ENCODE measurements around the gene SLAMF9.

SLAMF9 gene

GRCh38 chr1:159945483-159946241 is 8.4 kb downstream of the SLAMF9 start, which contains the start of gene IGSF9:
Gene IGSF9, minus strand, starts transcription at chr1:159945613. Its CDS starts 2,159 bp downstream, at chr1:159943454.
- DNase-seq: peak; percentile 93

- DNase-seq: no peak
Measured at GRCh38 chr1:159944623-159945455, 9.2 kb downstream of the SLAMF9 start.

- no peak for DNase-seq
Measured at GRCh38 chr1:159943908-159944622, 10.0 kb downstream of the SLAMF9 start.

- no peak for DNase-seq
Measured at GRCh38 chr1:159943278-159943640, 10.8 kb downstream of the SLAMF9 start.

GRCh38 chr1:159942632-159943277 is 11.3 kb downstream of the SLAMF9 start:
- no peak for DNase-seq

- no peak for DNase-seq
Measured at GRCh38 chr1:159941591-159942560, 12.2 kb downstream of the SLAMF9 start.

- no peak for DNase-seq
Measured at GRCh38 chr1:159941141-159941540, 12.9 kb downstream of the SLAMF9 start.

- DNase-seq: no peak
Measured at GRCh38 chr1:159940006-159940620, 13.9 kb downstream of the SLAMF9 start.

GRCh38 chr1:159939678-159940002 is 14.4 kb downstream of the SLAMF9 start:
- no peak for DNase-seq

- DNase-seq: no peak
Measured at GRCh38 chr1:159938905-159939677, 14.9 kb downstream of the SLAMF9 start.

GRCh38 chr1:159938211-159938852 is 15.7 kb downstream of the SLAMF9 start:
- DNase-seq: no peak

GRCh38 chr1:159937054-159937750 is 16.8 kb downstream of the SLAMF9 start:
- DNase-seq: no peak

- peak; percentile 64 for DNase-seq
Measured at GRCh38 chr1:159936273-159936904, 17.6 kb downstream of the SLAMF9 start.

- DNase-seq: no peak
Measured at GRCh38 chr1:159935719-159936272, 18.2 kb downstream of the SLAMF9 start.

GRCh38 chr1:159935305-159935704 is 18.7 kb downstream of the SLAMF9 start:
- no peak for DNase-seq

GRCh38 chr1:159934136-159935039 is 19.6 kb downstream of the SLAMF9 start:
- DNase-seq: no peak

- no peak for DNase-seq
Measured at GRCh38 chr1:159933347-159933746, 20.7 kb downstream of the SLAMF9 start.
